Measurements from ENCODE around the gene EXOSC5. TPM values are rescaled to one million over a fixed set of nuclear protein-coding genes. Genes with fewer than 3 reads are reported as not detected.
A peak's percentile ranks its signal among the peaks of the same experiment; 100 is the strongest.
"Not testable (repeated sequence)": the region's sequence is repeated elsewhere in the genome, so short reads cannot be mapped to it uniquely, and the experiment has no call there.

Gene EXOSC5
- polyA plus RNA-seq, 4 donors = 9.4 to 36.4 (median 18.3) TPM

GRCh38 chr19:41381536-41381935 lies 15.6 kb downstream of the EXOSC5 start:
- not testable (repeated sequence) for H3K4me1 ChIP-seq (ENCODE audit: control insufficient read depth in 3 of 3, insufficient read depth in 2 of 3, low read depth in 1 of 3, low read length in 2 of 3); DNase-seq; FAIRE-seq; H3K27ac ChIP-seq (ENCODE audit: low read depth in 1 of 3, low read length in 2 of 3); H3K9me3 ChIP-seq (ENCODE audit: control insufficient read depth in 2 of 2, insufficient read depth in 1 of 2, low read depth in 1 of 2, low read length in 1 of 2); H3K4me3 ChIP-seq (ENCODE audit: low read depth in 1 of 3, low read length in 3 of 3); H3K27me3 ChIP-seq (ENCODE audit: control insufficient read depth in 3 of 3, insufficient read depth in 3 of 3, low read length in 3 of 3)
- WGBS, 3 donors = 94 to 95% (median 95%) methylated on average over 8 of the region's 8 CpGs
- H3K36me3 ChIP-seq (ENCODE audit: control insufficient read depth in 3 of 3, insufficient read depth in 2 of 3, low read depth in 1 of 3, low read length in 3 of 3) = peaks cover 0 to 34% (median 0%) of the 10 kb centered on the region in 3 donors

GRCh38 chr19:41377977-41378709 lies 19.0 kb downstream of the EXOSC5 start:
- Histone ChIP-seq H3K36me3 (ENCODE audit: control insufficient read depth in 3 of 3, insufficient read depth in 2 of 3, low read depth in 1 of 3, low read length in 3 of 3) (peaks cover 0 to 15% (median 0%) of the 10 kb centered on the region in 3 donors), H3K27ac (ENCODE audit: low read depth in 1 of 3, low read length in 2 of 3) (no peak overlapping the region), H3K4me3 (ENCODE audit: low read depth in 1 of 3, low read length in 3 of 3) (no peak overlapping the region), H3K9me3 (ENCODE audit: control insufficient read depth in 2 of 2, insufficient read depth in 1 of 2, low read depth in 1 of 2, low read length in 1 of 2) (no peaks in the 10 kb centered on the region), H3K27me3 (ENCODE audit: control insufficient read depth in 3 of 3, insufficient read depth in 3 of 3, low read length in 3 of 3) (no peaks in the 10 kb centered on the region), H3K4me1 (ENCODE audit: control insufficient read depth in 3 of 3, insufficient read depth in 2 of 3, low read depth in 1 of 3, low read length in 2 of 3) (peaks cover 0 to 5% (median 0%) of the 10 kb centered on the region in 3 donors)
- WGBS, 3 donors = 57 to 77% (median 75%) methylated on average over 9 of the region's 9 CpGs
- no peak for FAIRE-seq
- no peak for DNase-seq

- DNase-seq (no peak), FAIRE-seq (no peak)
- Histone ChIP-seq H3K4me1 (ENCODE audit: control insufficient read depth in 3 of 3, insufficient read depth in 2 of 3, low read depth in 1 of 3, low read length in 2 of 3) (peaks cover 0 to 5% (median 0%) of the 10 kb centered on the region in 3 donors), H3K9me3 (ENCODE audit: control insufficient read depth in 2 of 2, insufficient read depth in 1 of 2, low read depth in 1 of 2, low read length in 1 of 2) (no peaks in the 10 kb centered on the region), H3K4me3 (ENCODE audit: low read depth in 1 of 3, low read length in 3 of 3) (peak overlapping the region in 2 of 3 donors; percentile 51 to 54), H3K27ac (ENCODE audit: low read depth in 1 of 3, low read length in 2 of 3) (peak overlapping the region in 1 of 3 donors; percentile 63), H3K27me3 (ENCODE audit: control insufficient read depth in 3 of 3, insufficient read depth in 3 of 3, low read length in 3 of 3) (no peaks in the 10 kb centered on the region), H3K36me3 (ENCODE audit: control insufficient read depth in 3 of 3, insufficient read depth in 2 of 3, low read depth in 1 of 3, low read length in 3 of 3) (peaks cover 0 to 8% (median 0%) of the 10 kb centered on the region in 3 donors)
- WGBS, 3 donors = 62 to 68% (median 65%) methylated on average over 8 of the region's 8 CpGs
Measured at GRCh38 chr19:41376998-41377365, 20.2 kb downstream of the EXOSC5 start.

- WGBS, 3 donors = 7 to 9% (median 8%) methylated on average over 44 to 47 of the region's 47 CpGs
- H3K9me3 ChIP-seq (ENCODE audit: control insufficient read depth in 2 of 2, insufficient read depth in 1 of 2, low read depth in 1 of 2, low read length in 1 of 2) = no peaks in the 10 kb centered on the region
- FAIRE-seq (no peak), DNase-seq (peak in 1 of 2 donors; percentile 76)
- peak within 1 kb of the TSS; percentile 51 to 62 (median 54) for H3K4me3 ChIP-seq (ENCODE audit: low read depth in 1 of 3, low read length in 3 of 3)
- no peaks in the 10 kb centered on the region for H3K27me3 ChIP-seq (ENCODE audit: control insufficient read depth in 3 of 3, insufficient read depth in 3 of 3, low read length in 3 of 3)
- H3K4me1 ChIP-seq (ENCODE audit: control insufficient read depth in 3 of 3, insufficient read depth in 2 of 3, low read depth in 1 of 3, low read length in 2 of 3) = peaks cover 0 to 5% (median 0%) of the 10 kb centered on the region in 3 donors
- H3K36me3 ChIP-seq (ENCODE audit: control insufficient read depth in 3 of 3, insufficient read depth in 2 of 3, low read depth in 1 of 3, low read length in 3 of 3) = peaks cover 0 to 5% (median 0%) of the 10 kb centered on the region in 3 donors
- H3K27ac ChIP-seq (ENCODE audit: low read depth in 1 of 3, low read length in 2 of 3) = peak within 1 kb of the TSS in 1 of 3 donors; percentile 63
Measured at GRCh38 chr19:41376241-41376997, 20.7 kb downstream of the EXOSC5 start, which contains the start of gene TMEM91. TSS of gene TMEM91 (plus strand) at chr19:41376533. CDS start at chr19:41378310, 1,777 bp downstream.

GRCh38 chr19:41373993-41374392 lies 23.2 kb downstream of the EXOSC5 start:
- peaks cover 0 to 5% (median 0%) of the 10 kb centered on the region in 3 donors for H3K4me1 ChIP-seq (ENCODE audit: control insufficient read depth in 3 of 3, insufficient read depth in 2 of 3, low read depth in 1 of 3, low read length in 2 of 3)
- 12 to 31% (median 21%) methylated on average over 12 of the region's 12 CpGs for whole genome bisulfite sequencing, 3 donors
- FAIRE-seq = no peak
- peaks cover 0 to 8% (median 0%) of the 10 kb centered on the region in 3 donors for H3K36me3 ChIP-seq (ENCODE audit: control insufficient read depth in 3 of 3, insufficient read depth in 2 of 3, low read depth in 1 of 3, low read length in 3 of 3)
- no peaks in the 10 kb centered on the region for H3K27me3 ChIP-seq (ENCODE audit: control insufficient read depth in 3 of 3, insufficient read depth in 3 of 3, low read length in 3 of 3)
- peak; percentile 49 to 53 for DNase-seq
- H3K9me3 ChIP-seq (ENCODE audit: control insufficient read depth in 2 of 2, insufficient read depth in 1 of 2, low read depth in 1 of 2, low read length in 1 of 2) = no peaks in the 10 kb centered on the region
- H3K4me3 ChIP-seq (ENCODE audit: low read depth in 1 of 3, low read length in 3 of 3) = no peak overlapping the region
- H3K27ac ChIP-seq (ENCODE audit: low read depth in 1 of 3, low read length in 2 of 3) = no peak overlapping the region

GRCh38 chr19:41372501-41372900 lies 24.7 kb downstream of the EXOSC5 start:
- Histone ChIP-seq H3K4me3 (ENCODE audit: low read depth in 1 of 3, low read length in 3 of 3) (no peak overlapping the region), H3K27me3 (ENCODE audit: control insufficient read depth in 3 of 3, insufficient read depth in 3 of 3, low read length in 3 of 3) (no peaks in the 10 kb centered on the region), H3K36me3 (ENCODE audit: control insufficient read depth in 3 of 3, insufficient read depth in 2 of 3, low read depth in 1 of 3, low read length in 3 of 3) (peaks cover 0 to 10% (median 0%) of the 10 kb centered on the region in 3 donors), H3K9me3 (ENCODE audit: control insufficient read depth in 2 of 2, insufficient read depth in 1 of 2, low read depth in 1 of 2, low read length in 1 of 2) (no peaks in the 10 kb centered on the region), H3K27ac (ENCODE audit: low read depth in 1 of 3, low read length in 2 of 3) (no peak overlapping the region), H3K4me1 (ENCODE audit: control insufficient read depth in 3 of 3, insufficient read depth in 2 of 3, low read depth in 1 of 3, low read length in 2 of 3) (peaks cover 0 to 8% (median 8%) of the 10 kb centered on the region in 3 donors)
- FAIRE-seq (no peak), DNase-seq (no peak)
- 72 to 78% (median 74%) methylated on average over 2 of the region's 2 CpGs for WGBS, 3 donors

- peaks cover 0 to 10% (median 0%) of the 10 kb centered on the region in 3 donors for H3K36me3 ChIP-seq (ENCODE audit: control insufficient read depth in 3 of 3, insufficient read depth in 2 of 3, low read depth in 1 of 3, low read length in 3 of 3)
- no peaks in the 10 kb centered on the region for H3K9me3 ChIP-seq (ENCODE audit: control insufficient read depth in 2 of 2, insufficient read depth in 1 of 2, low read depth in 1 of 2, low read length in 1 of 2)
- H3K27ac ChIP-seq (ENCODE audit: low read depth in 1 of 3, low read length in 2 of 3) = no peak overlapping the region
- WGBS, 3 donors = 93 to 96% (median 93%) methylated on average over 8 of the region's 8 CpGs
- peaks cover 0 to 9% (median 8%) of the 10 kb centered on the region in 3 donors for H3K4me1 ChIP-seq (ENCODE audit: control insufficient read depth in 3 of 3, insufficient read depth in 2 of 3, low read depth in 1 of 3, low read length in 2 of 3)
- FAIRE-seq (no peak), DNase-seq (no peak)
- no peaks in the 10 kb centered on the region for H3K27me3 ChIP-seq (ENCODE audit: control insufficient read depth in 3 of 3, insufficient read depth in 3 of 3, low read length in 3 of 3)
- no peak overlapping the region for H3K4me3 ChIP-seq (ENCODE audit: low read depth in 1 of 3, low read length in 3 of 3)
Measured at GRCh38 chr19:41371541-41371940, 25.6 kb downstream of the EXOSC5 start.

- WGBS, 3 donors = 91 to 97% (median 91%) methylated on average over 5 of the region's 5 CpGs
- H3K36me3 ChIP-seq (ENCODE audit: control insufficient read depth in 3 of 3, insufficient read depth in 2 of 3, low read depth in 1 of 3, low read length in 3 of 3) = peaks cover 0 to 10% (median 0%) of the 10 kb centered on the region in 3 donors
- H3K9me3 ChIP-seq (ENCODE audit: control insufficient read depth in 2 of 2, insufficient read depth in 1 of 2, low read depth in 1 of 2, low read length in 1 of 2); H3K4me3 ChIP-seq (ENCODE audit: low read depth in 1 of 3, low read length in 3 of 3); H3K27me3 ChIP-seq (ENCODE audit: control insufficient read depth in 3 of 3, insufficient read depth in 3 of 3, low read length in 3 of 3); FAIRE-seq; H3K4me1 ChIP-seq (ENCODE audit: control insufficient read depth in 3 of 3, insufficient read depth in 2 of 3, low read depth in 1 of 3, low read length in 2 of 3); DNase-seq; H3K27ac ChIP-seq (ENCODE audit: low read depth in 1 of 3, low read length in 2 of 3): not testable (repeated sequence)
Measured at GRCh38 chr19:41371119-41371518, 26.0 kb downstream of the EXOSC5 start.
